ENCODE data around the gene EFS. TPM values are rescaled to one million over a fixed set of nuclear protein-coding genes. Genes with fewer than 3 reads are reported as not detected.

The EFS gene
- total and polyA plus RNA-seq, 2 donors (not counting 1 experiment from before 2014, with no cell fraction given), result not detected

GRCh38 chr14:23385642-23386265 is 20.8 kb upstream of the EFS start:
- H2AFZ ChIP-seq (ENCODE audit: insufficient read depth, low read depth, low read length, poor library complexity, severe bottlenecking), result no peak overlapping the region
- H3K9me3 ChIP-seq (ENCODE audit: control extremely low read depth in 1 of 3, control insufficient read depth in 2 of 3, insufficient read depth in 1 of 3, low read length in 2 of 3), result no peaks in the 10 kb centered on the region
- ChIA-PET POLR2A (no interaction called here), CTCF (interaction anchor here (1.0 kb wide), 1 partner anchor 120 kb away, joined by 4 read pairs; no protein-coding TSS in a partner anchor)
- H4K20me1 ChIP-seq (ENCODE audit: control insufficient read depth, insufficient read depth, low read length, poor library complexity, severe bottlenecking), result no peaks in the 10 kb centered on the region
- H3K9me3 Mint-ChIP-seq (ENCODE audit: insufficient read depth), result no peaks in the 10 kb centered on the region
- peaks cover 0 to 12% (median 0%) of the 10 kb centered on the region in 4 experiments for H3K27me3 ChIP-seq (replicated peaks in 1 of 4; ENCODE audit: control extremely low read depth in 1 of 4, control insufficient read depth in 3 of 4, insufficient read depth in 4 of 4, low read length in 3 of 4)
- intact Hi-C loops (cut with micrococcal nuclease), result no loop called here
- peaks cover 35% of the 10 kb centered on the region for H3K27me3 Mint-ChIP-seq
- no peak overlapping the region for H3K27ac ChIP-seq (ENCODE audit: low read length in 2 of 2)
- H3K9ac ChIP-seq (ENCODE audit: low read length), result no peak overlapping the region
- TF ChIP-seq CTCF (IDR thresholded peaks at IDR 0.05) (no peak), EZH2 (IDR thresholded peaks at IDR 0.05; ENCODE audit: borderline replicate concordance, insufficient read depth, low read depth, low read length, poor library complexity, severe bottlenecking) (no peak)
- H3K27ac Mint-ChIP-seq, result no peak overlapping the region
- H3K79me2 ChIP-seq (ENCODE audit: control insufficient read depth, insufficient read depth, low read length), result no peaks in the 10 kb centered on the region
- H3K4me3 Mint-ChIP-seq, result no peak overlapping the region
- no peak overlapping the region for H3K4me3 ChIP-seq (ENCODE audit: control extremely low read depth in 1 of 5, extremely low read depth in 1 of 5, insufficient read depth in 1 of 5, low read depth in 2 of 5, low read length in 4 of 5)
- 97% methylated on average over 17 of the region's 18 CpGs for WGBS (ENCODE audit: insufficient coverage)
- DNase-seq, result no peak
- ATAC-seq (ENCODE audit: low read depth), result no peak
- H3K4me1 Mint-ChIP-seq, result no peaks in the 10 kb centered on the region
- H3K4me2 ChIP-seq (replicated peaks; ENCODE audit: low read depth, low read length, poor library complexity, severe bottlenecking), result no peak overlapping the region
- H3K4me1 ChIP-seq (ENCODE audit: control insufficient read depth in 2 of 2, insufficient read depth in 2 of 2, low read length in 2 of 2), result no peaks in the 10 kb centered on the region
- H3K36me3 ChIP-seq (replicated peaks in 1 of 2; ENCODE audit: control extremely low read depth in 1 of 2, control insufficient read depth in 1 of 2, extremely low read depth in 1 of 2, insufficient read depth in 2 of 2, low read length in 1 of 2), result no peaks in the 10 kb centered on the region

GRCh38 chr14:23385244-23385641 is 20.3 kb upstream of the EFS start:
- no peak overlapping the region for H2AFZ ChIP-seq (ENCODE audit: insufficient read depth, low read depth, low read length, poor library complexity, severe bottlenecking)
- no peaks in the 10 kb centered on the region for H3K36me3 ChIP-seq (replicated peaks in 1 of 2; ENCODE audit: control extremely low read depth in 1 of 2, control insufficient read depth in 1 of 2, extremely low read depth in 1 of 2, insufficient read depth in 2 of 2, low read length in 1 of 2)
- no peak overlapping the region for H3K4me2 ChIP-seq (replicated peaks; ENCODE audit: low read depth, low read length, poor library complexity, severe bottlenecking)
- no peak overlapping the region for H3K9ac ChIP-seq (ENCODE audit: low read length)
- no peak for ATAC-seq (ENCODE audit: low read depth)
- H3K4me1 ChIP-seq (ENCODE audit: control insufficient read depth in 2 of 2, insufficient read depth in 2 of 2, low read length in 2 of 2), result no peaks in the 10 kb centered on the region
- Mint-ChIP-seq H3K9me3 (ENCODE audit: insufficient read depth) (no peaks in the 10 kb centered on the region), H3K4me3 (no peak overlapping the region), H3K27ac (no peak overlapping the region), H3K4me1 (no peaks in the 10 kb centered on the region), H3K27me3 (peaks cover 31% of the 10 kb centered on the region)
- no CpG with 5 or more reads among the region's 2 CpGs for WGBS (ENCODE audit: insufficient coverage)
- H3K79me2 ChIP-seq (ENCODE audit: control insufficient read depth, insufficient read depth, low read length), result no peaks in the 10 kb centered on the region
- DNase-seq, result no peak
- H3K4me3 ChIP-seq (ENCODE audit: control extremely low read depth in 1 of 5, extremely low read depth in 1 of 5, insufficient read depth in 1 of 5, low read depth in 2 of 5, low read length in 4 of 5), result no peak overlapping the region
- CTCF ChIA-PET, result interaction anchor here (1.0 to 1.5 kb wide), 2 partner anchors 11 to 120 kb away, joined by 4 read pairs; no protein-coding TSS in a partner anchor
- POLR2A ChIA-PET, result no interaction called here
- intact Hi-C loops (cut with micrococcal nuclease), result no loop called here
- H4K20me1 ChIP-seq (ENCODE audit: control insufficient read depth, insufficient read depth, low read length, poor library complexity, severe bottlenecking), result no peaks in the 10 kb centered on the region
- no peaks in the 10 kb centered on the region for H3K9me3 ChIP-seq (ENCODE audit: control extremely low read depth in 1 of 3, control insufficient read depth in 2 of 3, insufficient read depth in 1 of 3, low read length in 2 of 3)
- TF ChIP-seq EZH2 (IDR thresholded peaks at IDR 0.05; ENCODE audit: borderline replicate concordance, insufficient read depth, low read depth, low read length, poor library complexity, severe bottlenecking) (no peak), CTCF (IDR thresholded peaks at IDR 0.05) (no peak)
- peaks cover 0 to 12% (median 0%) of the 10 kb centered on the region in 4 experiments for H3K27me3 ChIP-seq (replicated peaks in 1 of 4; ENCODE audit: control extremely low read depth in 1 of 4, control insufficient read depth in 3 of 4, insufficient read depth in 4 of 4, low read length in 3 of 4)
- H3K27ac ChIP-seq (ENCODE audit: low read length in 2 of 2), result no peak overlapping the region

Measured in B cell (primary cell).